ENCODE results near the gene GMCL2. TPM values are rescaled to one million over a fixed set of nuclear protein-coding genes. Genes with fewer than 3 reads are reported as not detected.

The GMCL2 gene
- total RNA-seq, 1 experiment from 2014 or later = not detected

GRCh38 chr5:178227929-178228328 is 40.8 kb upstream of the GMCL2 start:
- Histone ChIP-seq H3K9me2 (ENCODE audit: insufficient read depth) (no peaks in the 10 kb centered on the region), H3K27ac (ENCODE audit: low read depth, low read length) (no peak overlapping the region), H3K9me3 (ENCODE audit: control insufficient read depth in 1 of 2, insufficient read depth in 1 of 2, low read depth in 1 of 2, low read length in 2 of 2) (no peaks in the 10 kb centered on the region), H3K27me3 (ENCODE audit: insufficient read depth, low read length) (no peaks in the 10 kb centered on the region), H3K4me1 (ENCODE audit: control insufficient read depth in 1 of 2, insufficient read depth in 2 of 2, low read length in 2 of 2) (peaks cover 13 to 23% of the 10 kb centered on the region in 2 experiments), H3K36me3 (ENCODE audit: control insufficient read depth in 1 of 2, insufficient read depth in 2 of 2, low read length in 2 of 2) (peaks cover 3 to 37% of the 10 kb centered on the region in 2 experiments; a peak in 3 of 4 replicates), H3K9ac (ENCODE audit: low read length) (no peak overlapping the region), H3K4me3 (replicated peaks in 1 of 2; ENCODE audit: low read depth in 1 of 2, low read length in 2 of 2) (no peak overlapping the region), H3K79me2 (ENCODE audit: insufficient read depth, low read length) (peaks cover 30% of the 10 kb centered on the region), H3K4me2 (ENCODE audit: low read length) (no peak overlapping the region), H2AFZ (ENCODE audit: low read depth, low read length, poor library complexity, severe bottlenecking) (no peak overlapping the region), H4K20me1 (ENCODE audit: insufficient read depth) (no peaks in the 10 kb centered on the region)
- no peak for DNase-seq (ENCODE audit: low read depth, low spot score)
- RAD21 ChIA-PET (ENCODE audit: low non-redundant PET in 1 of 2, low total read pairs in 2 of 2, uncharacterized antibody in 2 of 2, unreplicated experiment in 2 of 2) = interaction anchor here in 1 of 2 experiments (0.5 kb wide), 1 partner anchor 10 kb away, joined by 3 read pairs; no protein-coding TSS in a partner anchor
- CTCF ChIA-PET = no interaction called here
- intact Hi-C loops (cut with micrococcal nuclease) = no loop called here
- POLR2A ChIA-PET = no interaction called here
- BruUV-seq (replicated peaks) = no TSS peak
- TF ChIP-seq ELF1 (IDR thresholded peaks at IDR 0.05; ENCODE audit: borderline replicate concordance, low read depth) (no peak), POLR2A (IDR thresholded peaks at IDR 0.05; ENCODE audit: borderline replicate concordance, extremely low read depth, insufficient read depth, insufficient read length) (no peak), RAD21 (IDR thresholded peaks at IDR 0.05; ENCODE audit: low read depth) (no peak), CTCF (IDR thresholded peaks at IDR 0.05 in 2 of 3, conservative IDR thresholded peaks at IDR 0.05 in 1 of 3; ENCODE audit: borderline replicate concordance in 1 of 3, insufficient read depth in 1 of 3, low read depth in 2 of 3, low read length in 2 of 3) (no peak), ZNF274 (IDR thresholded peaks at IDR 0.05; ENCODE audit: low read depth, low read length) (no peak), EZH2phosphoT487 (IDR thresholded peaks at IDR 0.05; ENCODE audit: borderline replicate concordance) (no peak), ATF3 (IDR thresholded peaks at IDR 0.05) (no peak), SRF (IDR thresholded peaks at IDR 0.05; ENCODE audit: low read depth) (no peak), MAX (IDR thresholded peaks at IDR 0.05) (no peak), JUND (IDR thresholded peaks at IDR 0.05) (no peak), EGR1 (IDR thresholded peaks at IDR 0.05; ENCODE audit: low read depth) (no peak), REST (IDR thresholded peaks at IDR 0.05; ENCODE audit: low read depth) (no peak), ZFX (IDR thresholded peaks at IDR 0.05) (no peak), CBX3 (IDR thresholded peaks at IDR 0.05; ENCODE audit: low read depth) (no peak), YY1 (IDR thresholded peaks at IDR 0.05; ENCODE audit: extremely low read depth, insufficient replicate concordance, low read depth, low read length) (no peak)
- ATAC-seq = no peak
